ENCODE results near the gene LRRN4CL. TPM values are rescaled to one million over a fixed set of nuclear protein-coding genes. Genes with fewer than 3 reads are reported as not detected.

Gene LRRN4CL
- total and polyA plus RNA-seq, 7 donors: 0.23 to 40.4 (median 28.5) TPM

GRCh38 chr11:62665599-62666258 lies 23.6 kb downstream of the LRRN4CL start:
- TF ChIP-seq POLR2A (IDR thresholded peaks at IDR 0.05) (no peak), EP300 (IDR thresholded peaks at IDR 0.05) (no peak), POLR2AphosphoS5 (IDR thresholded peaks at IDR 0.05) (no peak), CTCF (IDR thresholded peaks at IDR 0.05) (no peak)
- peaks cover 0 to 28% (median 8%) of the 10 kb centered on the region in 4 donors for H3K36me3 ChIP-seq
- 1 to 3% methylated on average over 39 of the region's 39 CpGs for WGBS, 2 donors
- peak; percentile 81 for DNase-seq
- no peaks in the 10 kb centered on the region for H3K27me3 ChIP-seq
- no peaks in the 10 kb centered on the region for H3K9me3 ChIP-seq
- H3K4me3 ChIP-seq: peak overlapping the region; percentile 74 to 89 (median 86)
- H3K4me1 ChIP-seq: peaks cover 0 to 46% (median 39%) of the 10 kb centered on the region in 4 donors
- H3K27ac ChIP-seq: peak overlapping the region; percentile 91 to 97 (median 94)
- intact Hi-C loops (cut with DNase I): loop anchor here (2.0 to 5.0 kb wide), 3 partner anchors 19 to 53 kb away; partner anchors contain the start of genes BSCL2, EML3, GANAB and GNG3

- 0 to 1% methylated on average over 47 of the region's 47 CpGs for WGBS, 2 donors
- Histone ChIP-seq H3K4me1 (peaks cover 0 to 40% (median 34%) of the 10 kb centered on the region in 4 donors), H3K27ac (peak within 1 kb of the TSS; percentile 91 to 97 (median 94))
These were observed 24.2 kb downstream of the LRRN4CL start, which contains the start of the genes C11orf98 and CSKMT for GRCh38 chr11:62665075-62665598. Gene C11orf98, minus strand, starts transcription at chr11:62665210. Its CDS starts 41 bp downstream, at chr11:62665169. Gene CSKMT, plus strand, starts transcription at chr11:62665312. Its CDS starts 568 bp downstream, at chr11:62665880.

GRCh38 chr11:62664405-62665074 lies 24.8 kb downstream of the LRRN4CL start:
- Histone ChIP-seq H3K4me3 (peak overlapping the region; percentile 74 to 89 (median 86)), H3K27me3 (no peaks in the 10 kb centered on the region), H3K4me1 (peaks cover 0 to 39% (median 34%) of the 10 kb centered on the region in 4 donors), H3K36me3 (peaks cover 0 to 28% (median 8%) of the 10 kb centered on the region in 4 donors), H3K27ac (peak overlapping the region; percentile 91 to 97 (median 94)), H3K9me3 (no peaks in the 10 kb centered on the region)
- no peak for TF ChIP-seq POLR2A (IDR thresholded peaks at IDR 0.05)
- no peak for TF ChIP-seq POLR2AphosphoS5 (IDR thresholded peaks at IDR 0.05)
- no peak for TF ChIP-seq EP300 (IDR thresholded peaks at IDR 0.05)
- intact Hi-C loops (cut with DNase I): loop anchor here (2.0 to 5.0 kb wide), 3 partner anchors 18 to 52 kb away; partner anchors contain the start of genes BSCL2, EML3, GANAB and GNG3
- WGBS, 2 donors: 2 to 3% methylated on average over 36 of the region's 36 CpGs
- peak; percentile 79 for DNase-seq

More at GRCh38 chr11:62665075-62665598, 24.2 kb downstream of the LRRN4CL start, which contains the start of the genes C11orf98 and CSKMT:
- TF ChIP-seq POLR2AphosphoS5 (IDR thresholded peaks at IDR 0.05) (peak; percentile 99 to 100 (median 100)), POLR2A (IDR thresholded peaks at IDR 0.05) (peak; percentile 99), EP300 (IDR thresholded peaks at IDR 0.05) (no peak)
- Histone ChIP-seq H3K4me3 (peak within 1 kb of the TSS; percentile 74 to 89 (median 86)), H3K36me3 (peaks cover 0 to 28% (median 8%) of the 10 kb centered on the region in 4 donors), H3K9me3 (no peaks in the 10 kb centered on the region), H3K27me3 (no peaks in the 10 kb centered on the region)
- peak; percentile 98 for DNase-seq
- intact Hi-C loops (cut with DNase I): loop anchor here (2.0 to 5.0 kb wide), 3 partner anchors 18 to 53 kb away; partner anchors contain the start of genes BSCL2, EML3, GANAB and GNG3

- H3K27me3 ChIP-seq: no peaks in the 10 kb centered on the region
- no peak overlapping the region for H3K4me3 ChIP-seq
- intact Hi-C loops (cut with DNase I): no loop called here
- TF ChIP-seq CTCF (IDR thresholded peaks at IDR 0.05): no peak
- no peak for TF ChIP-seq EP300 (IDR thresholded peaks at IDR 0.05)
- TF ChIP-seq POLR2A (IDR thresholded peaks at IDR 0.05): no peak
- no peak for TF ChIP-seq POLR2AphosphoS5 (IDR thresholded peaks at IDR 0.05)
- peaks cover 0 to under 1% (median 0%) of the 10 kb centered on the region in 4 donors for H3K36me3 ChIP-seq
- H3K4me1 ChIP-seq: peaks cover 0 to 11% (median 8%) of the 10 kb centered on the region in 4 donors
- DNase-seq: no peak
- no peak overlapping the region for H3K27ac ChIP-seq
- WGBS, 2 donors: 62 to 70% methylated on average over 5 of the region's 5 CpGs
- H3K9me3 ChIP-seq: no peaks in the 10 kb centered on the region
These were observed 32.4 kb downstream of the LRRN4CL start for GRCh38 chr11:62656796-62657429.

GRCh38 chr11:62654297-62654696 lies 35.0 kb downstream of the LRRN4CL start:
- H3K36me3 ChIP-seq: peaks cover 3 to 7% (median 5%) of the 10 kb centered on the region in 4 donors
- WGBS, 2 donors: 87 to 89% methylated on average over 11 of the region's 11 CpGs

More at GRCh38 chr11:62654297-62654696, 35.0 kb downstream of the LRRN4CL start:
- Histone ChIP-seq H3K9me3 (no peaks in the 10 kb centered on the region), H3K27me3 (no peaks in the 10 kb centered on the region), H3K4me1 (peaks cover 0 to 17% (median 15%) of the 10 kb centered on the region in 4 donors), H3K27ac (no peak overlapping the region), H3K4me3 (no peak overlapping the region)
- intact Hi-C loops (cut with DNase I): loop anchor here (5.0 kb wide), 1 partner anchor 53 kb away; the partner anchor contains the start of genes BSCL2 and GNG3
- DNase-seq: no peak
- TF ChIP-seq EP300 (IDR thresholded peaks at IDR 0.05): no peak
- TF ChIP-seq POLR2A (IDR thresholded peaks at IDR 0.05): no peak
- no peak for TF ChIP-seq POLR2AphosphoS5 (IDR thresholded peaks at IDR 0.05)
- no peak for TF ChIP-seq CTCF (IDR thresholded peaks at IDR 0.05)
